Activated CD8-positive, alpha-beta T cell treated with anti-CD3 and anti-CD28 coated beads, Interleukin-2, amount 10 ng/mL, durations not matched to agents 7 days and 5 days (primary cell): ENCODE results near the gene RAD51B. TPM values are rescaled to one million over a fixed set of nuclear protein-coding genes. Genes with fewer than 3 reads are reported as not detected.
A peak's percentile ranks its signal among the peaks of the same experiment; 100 is the strongest.

Source experiments
- ATAC-seq: fragments of 150-1000 bp; cut with Tn5 transposase; one replicate; pipeline ENCODE4 v1.10.0; 2021; ENCODE audit warnings: moderate library complexity
- CTCF ChIA-PET: fragments of 350-600 bp; sonication (Branson Sonifier 250); formaldehyde crosslinking; loops from one replicate; lab custom pipeline; 2021; ENCODE audit warnings: antibody characterized with exemption; lab: Charles Lee
- POLR2A ChIA-PET: fragments of 350-600 bp; sonication (Branson Sonifier 250); formaldehyde crosslinking; loops from one replicate; lab custom pipeline; 2021; ENCODE audit warnings: antibody characterized with exemption; lab: Charles Lee
- DNase-seq: peaks from one replicate; pipeline ENCODE4 v3.0.0-alpha.2; 2020
- H3K27ac Mint-ChIP-seq: one replicate; pipeline ENCODE4 v1.8.0; 2021; ENCODE audit warnings: mild to moderate bottlenecking, mixed read lengths
- H3K27me3 Mint-ChIP-seq: one replicate; pipeline ENCODE4 v1.8.0; 2021; ENCODE audit warnings: low read depth, mixed read lengths
- H3K36me3 Mint-ChIP-seq: one replicate; pipeline ENCODE4 v1.8.0; 2021; ENCODE audit warnings: low read depth, mixed read lengths
- H3K4me1 Mint-ChIP-seq: one replicate; pipeline ENCODE4 v1.8.0; 2021; ENCODE audit warnings: low read depth, mixed read lengths
- H3K4me3 Mint-ChIP-seq: one replicate; pipeline ENCODE4 v1.8.0; 2021; ENCODE audit warnings: mild to moderate bottlenecking, mixed read lengths
- H3K9me3 Mint-ChIP-seq: one replicate; pipeline ENCODE4 v1.8.0; 2022; ENCODE audit warnings: mixed read lengths; ENCODE audit not compliant: insufficient read depth
- total RNA-seq, 2 experiments: library from RNA; stranded (reverse); gene quantifications; one replicate each; pipeline ENCODE4 v1.2.3, GENCODE V29; 2021

RAD51B gene
- total RNA-seq, 2 experiments from 2014 or later, result 34.1 to 38.8 TPM

DNA sequence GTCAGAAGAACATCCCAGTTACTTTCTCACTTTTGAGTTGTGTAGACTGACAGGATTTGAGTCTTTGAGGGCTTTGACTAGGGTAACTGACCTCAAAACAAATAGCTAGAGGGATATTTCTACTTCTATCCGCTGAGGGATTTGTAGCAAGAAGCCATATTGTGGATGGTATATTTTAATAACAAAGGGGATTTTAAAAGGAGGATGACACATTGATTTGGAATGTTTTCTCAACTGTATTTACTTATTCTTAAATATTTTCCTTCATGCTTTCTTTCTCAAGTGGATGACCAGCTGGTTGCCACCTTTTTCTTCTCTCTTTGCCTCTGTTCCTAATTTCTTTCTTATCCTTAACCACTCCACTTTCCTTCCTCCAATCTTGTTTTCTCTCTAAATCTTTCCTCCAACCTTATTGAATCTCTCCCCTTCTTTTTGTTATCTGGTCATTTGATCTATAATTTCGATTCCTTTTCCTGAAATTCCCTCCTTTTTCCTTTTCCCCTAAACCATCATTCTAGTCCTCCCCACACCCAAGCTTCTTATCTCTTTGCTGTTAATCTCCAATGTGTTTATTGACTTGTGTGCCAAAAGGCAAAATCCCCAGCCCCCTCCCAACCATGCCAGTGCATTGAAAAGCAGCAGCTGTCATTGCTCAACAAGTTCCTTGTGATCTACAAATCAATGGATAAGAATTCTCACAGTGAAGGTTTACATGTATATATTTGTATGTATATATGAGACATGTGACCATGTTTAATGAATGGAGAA, 411.6 kb downstream of the RAD51B start:
- Mint-ChIP-seq H3K27me3 (no peaks in the 10 kb centered on the region), H3K36me3 (no peaks in the 10 kb centered on the region), H3K4me3 (no peak overlapping the region), H3K27ac (no peak overlapping the region), H3K4me1 (no peaks in the 10 kb centered on the region), H3K9me3 (no peaks in the 10 kb centered on the region)
- DNase-seq (no peak), ATAC-seq (no peak)
- ChIA-PET CTCF (interaction anchor here (1.2 kb wide), 1 partner anchor 10 kb away, joined by 3 read pairs; no protein-coding TSS in a partner anchor), POLR2A (no interaction called here)

DNA sequence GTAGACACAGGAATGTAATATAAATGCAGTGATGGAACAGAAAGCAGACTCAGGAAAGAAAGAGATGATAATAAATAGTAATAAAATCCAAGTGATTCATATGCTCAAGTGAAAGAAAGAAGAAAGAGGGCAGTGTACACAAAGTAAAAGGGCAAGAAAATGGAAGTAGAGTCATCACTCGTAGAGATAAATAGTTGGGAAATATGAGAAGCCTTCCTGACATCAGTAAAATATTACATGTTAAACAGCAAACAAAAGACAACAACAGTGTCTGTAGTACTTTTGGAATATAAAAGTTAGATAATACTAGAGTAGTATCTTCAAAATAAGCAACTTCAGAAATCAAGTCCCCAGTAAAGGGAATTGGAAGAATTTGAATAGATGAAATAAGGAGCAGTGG, 412.3 kb downstream of the RAD51B start:
- Mint-ChIP-seq H3K27me3 (no peaks in the 10 kb centered on the region), H3K36me3 (no peaks in the 10 kb centered on the region), H3K4me3 (no peak overlapping the region), H3K27ac (no peak overlapping the region), H3K9me3 (no peaks in the 10 kb centered on the region), H3K4me1 (no peaks in the 10 kb centered on the region)
- no peak for ATAC-seq
- ChIA-PET POLR2A (no interaction called here), CTCF (no interaction called here)
- no peak for DNase-seq

DNA sequence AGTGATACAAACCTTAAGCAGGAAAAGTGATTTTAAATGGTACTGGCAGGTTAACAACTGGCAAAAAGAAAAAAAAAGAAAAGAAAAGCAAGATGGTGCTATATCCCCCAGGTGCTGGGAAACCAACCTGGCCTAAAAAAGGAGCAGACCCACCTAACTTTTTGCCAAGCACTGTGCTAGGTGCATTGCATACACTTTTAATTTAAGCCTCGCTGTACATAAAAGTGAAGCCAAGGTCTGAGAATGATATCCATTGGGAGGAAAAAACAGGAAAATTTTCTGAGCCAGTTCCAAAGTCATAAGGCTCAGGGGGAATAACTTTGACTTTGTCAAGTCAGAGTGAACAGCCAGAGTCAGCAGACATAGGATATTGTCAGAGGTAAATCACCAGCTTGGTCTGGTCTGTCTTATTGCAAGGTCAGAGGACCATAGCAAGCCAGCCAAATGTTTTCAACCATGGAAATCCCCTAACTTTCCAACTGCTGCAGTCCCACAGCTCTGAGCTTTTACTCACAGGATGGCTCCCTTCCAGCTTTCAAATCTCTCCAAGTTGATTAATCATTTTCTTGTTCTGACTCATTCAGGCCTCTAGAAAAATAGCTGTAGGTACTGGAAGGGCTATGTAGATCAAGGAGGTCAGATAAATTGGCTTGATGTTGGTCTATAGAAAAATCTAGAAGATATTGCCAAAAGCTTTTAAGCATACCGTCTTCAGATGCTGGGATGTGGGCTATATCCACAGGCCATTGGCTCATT, 412.9 kb downstream of the RAD51B start:
- no peaks in the 10 kb centered on the region for H3K9me3 Mint-ChIP-seq
- CTCF ChIA-PET, result interaction anchor here (0.9 to 1.6 kb wide), 2 partner anchors 14 to 584 kb away, joined by 3 read pairs; no protein-coding TSS in a partner anchor
- no peak for DNase-seq
- peak; percentile 58 for ATAC-seq
- no peak overlapping the region for H3K27ac Mint-ChIP-seq
- POLR2A ChIA-PET, result interaction anchor here (0.5 kb wide), 1 partner anchor 597 kb away, joined by 4 read pairs; no protein-coding TSS in a partner anchor
- H3K4me1 Mint-ChIP-seq, result no peaks in the 10 kb centered on the region
- H3K36me3 Mint-ChIP-seq, result no peaks in the 10 kb centered on the region
- no peaks in the 10 kb centered on the region for H3K27me3 Mint-ChIP-seq
- no peak overlapping the region for H3K4me3 Mint-ChIP-seq

DNA sequence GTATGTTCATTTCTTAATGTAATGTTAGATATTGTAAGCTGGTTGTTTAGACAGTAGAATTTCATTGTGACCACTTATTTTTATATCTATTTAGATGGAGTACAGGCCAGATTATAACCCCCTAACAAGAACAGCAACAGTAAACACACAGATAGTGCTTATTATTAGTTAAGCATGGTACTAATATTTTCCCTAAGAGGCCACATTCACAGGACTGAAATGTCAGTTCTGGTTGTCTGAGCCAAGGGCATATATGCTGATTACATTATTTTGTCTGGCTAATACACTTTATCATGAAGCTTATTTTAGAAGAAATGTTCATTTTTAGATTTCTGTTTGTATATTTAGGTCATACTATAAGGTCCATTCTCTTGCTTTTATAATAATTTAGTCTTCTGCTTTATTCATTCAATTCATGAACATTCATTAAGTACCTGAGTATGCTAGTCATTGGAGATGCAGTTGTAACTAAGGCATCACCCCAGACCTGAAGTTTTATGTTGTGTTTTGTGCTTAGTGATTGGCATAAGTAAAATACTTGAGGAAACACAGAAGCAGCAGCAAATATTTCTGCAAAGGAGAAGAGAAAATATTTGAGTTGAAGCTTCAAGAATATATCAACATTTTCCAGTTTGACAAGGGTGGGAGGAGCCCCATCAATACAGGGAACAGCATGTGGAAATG, 413.7 kb downstream of the RAD51B start:
- POLR2A ChIA-PET, result no interaction called here
- Mint-ChIP-seq H3K27me3 (no peaks in the 10 kb centered on the region), H3K4me3 (no peak overlapping the region), H3K4me1 (no peaks in the 10 kb centered on the region), H3K9me3 (no peaks in the 10 kb centered on the region), H3K27ac (no peak overlapping the region), H3K36me3 (no peaks in the 10 kb centered on the region)
- no peak for ATAC-seq
- DNase-seq, result no peak
- CTCF ChIA-PET, result interaction anchor here (0.9 to 1.6 kb wide), 2 partner anchors 13 to 583 kb away, joined by 3 read pairs; no protein-coding TSS in a partner anchor

DNA sequence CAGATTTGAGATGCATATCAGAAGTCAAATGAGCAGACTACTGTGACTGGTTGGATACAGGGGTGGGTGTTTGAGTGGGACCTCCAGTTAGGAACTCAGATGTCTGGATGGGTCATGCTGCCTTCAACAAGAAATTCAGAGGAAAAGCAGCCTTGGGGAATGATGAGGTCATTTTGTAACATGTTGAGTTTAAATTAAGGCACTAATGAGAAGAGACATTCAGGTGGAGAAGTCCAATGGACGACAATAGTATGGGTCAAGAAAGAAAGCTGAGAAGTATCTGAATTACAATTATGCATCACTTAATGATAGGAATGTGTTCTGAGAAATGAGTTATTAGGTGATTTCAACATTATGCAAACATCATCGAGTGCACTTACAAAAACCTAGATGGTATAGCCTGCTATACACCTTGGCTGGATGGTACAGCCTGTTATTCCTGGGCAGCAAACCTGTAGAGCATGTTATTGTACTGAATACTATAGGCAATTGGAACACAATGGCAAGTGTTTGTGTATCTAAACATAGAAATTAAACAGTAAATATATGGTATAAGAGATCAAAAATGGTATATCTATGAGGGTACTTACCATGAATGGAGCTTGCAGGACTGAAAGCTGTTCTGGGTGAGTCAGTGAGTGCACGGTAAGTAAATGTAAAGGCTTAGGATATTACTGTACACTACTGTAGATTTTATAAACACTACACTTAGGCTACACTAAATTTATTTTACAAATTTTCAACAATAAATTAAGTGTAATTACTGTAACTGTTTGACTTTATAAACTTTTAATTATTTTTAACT, 414.7 kb downstream of the RAD51B start:
- Mint-ChIP-seq H3K27me3 (no peaks in the 10 kb centered on the region), H3K9me3 (no peaks in the 10 kb centered on the region), H3K4me1 (peaks cover 3% of the 10 kb centered on the region), H3K36me3 (no peaks in the 10 kb centered on the region), H3K4me3 (no peak overlapping the region), H3K27ac (no peak overlapping the region)
- ATAC-seq (no peak), DNase-seq (no peak)
- ChIA-PET CTCF (interaction anchor here (0.6 to 1.6 kb wide), 2 partner anchors 12 to 136 kb away, joined by 3 read pairs; no protein-coding TSS in a partner anchor), POLR2A (interaction anchor here (0.7 kb wide), 1 partner anchor 11 kb away, joined by 3 read pairs; no protein-coding TSS in a partner anchor)

DNA sequence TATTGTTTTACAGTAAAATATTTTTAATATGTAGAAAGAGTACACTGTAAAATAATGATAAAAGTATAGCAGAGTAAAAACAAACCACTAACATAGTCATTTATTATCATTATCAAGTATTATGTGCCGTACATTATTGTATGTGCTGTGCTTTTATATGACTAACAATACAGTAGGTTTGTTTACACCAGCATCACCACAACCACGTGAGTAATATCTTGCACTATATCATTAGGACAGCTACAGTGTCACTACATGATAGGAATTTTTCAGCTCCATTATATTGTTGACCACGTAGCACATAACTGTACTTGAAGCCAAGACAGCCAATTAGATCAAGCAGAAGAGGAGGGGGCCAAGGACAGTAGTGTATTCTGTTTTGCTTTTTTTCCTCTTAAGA, 415.4 kb downstream of the RAD51B start:
- ChIA-PET CTCF (no interaction called here), POLR2A (interaction anchor here (0.7 kb wide), 1 partner anchor 11 kb away, joined by 3 read pairs; no protein-coding TSS in a partner anchor)
- Mint-ChIP-seq H3K9me3 (no peaks in the 10 kb centered on the region), H3K27ac (no peak overlapping the region), H3K4me1 (peaks cover 3% of the 10 kb centered on the region), H3K27me3 (no peaks in the 10 kb centered on the region), H3K4me3 (no peak overlapping the region), H3K36me3 (no peaks in the 10 kb centered on the region)
- no peak for DNase-seq
- no peak for ATAC-seq

DNA sequence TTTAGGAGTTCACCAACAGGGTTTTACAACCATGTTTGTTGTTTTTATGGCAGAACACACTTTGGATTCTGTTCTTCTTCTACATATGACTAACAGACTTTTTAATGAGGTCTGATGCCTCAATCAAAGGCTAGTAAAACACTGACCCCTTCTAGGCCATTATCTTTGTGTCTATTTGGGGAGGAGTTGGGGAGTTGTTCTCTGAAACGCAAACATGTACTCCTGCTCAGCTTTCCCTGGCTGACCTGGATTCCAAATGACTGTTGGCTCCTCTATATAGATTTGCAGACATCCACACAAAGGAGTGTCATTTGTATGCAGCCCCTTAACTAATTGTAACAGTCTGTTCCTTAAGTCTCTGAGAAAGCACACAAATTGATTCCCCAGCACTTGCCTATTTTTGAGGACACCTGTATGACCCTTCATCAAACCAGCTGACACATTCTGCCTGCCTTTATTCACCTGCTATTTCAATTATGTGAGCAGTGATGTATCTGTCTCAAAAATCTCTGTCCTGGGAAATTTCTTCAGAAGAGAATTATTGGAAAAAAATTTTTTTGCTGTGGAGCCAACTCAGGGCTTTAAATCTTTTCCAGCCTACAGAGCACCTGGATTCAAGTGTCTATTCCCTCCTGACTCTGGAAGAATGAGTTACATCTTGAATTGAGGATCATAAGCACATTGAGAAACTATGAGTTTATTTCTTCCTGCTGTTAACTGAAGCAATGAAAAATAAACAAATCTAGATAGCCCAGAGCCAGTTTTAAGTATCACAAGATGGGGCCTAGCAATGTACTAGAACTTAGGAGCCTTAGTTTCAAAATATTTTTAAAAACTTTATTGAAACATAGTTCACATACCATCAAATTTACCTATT, 417.2 kb downstream of the RAD51B start:
- POLR2A ChIA-PET, result interaction anchor here (1.1 kb wide), 1 partner anchor 23 kb away, joined by 3 read pairs; no protein-coding TSS in a partner anchor

GRCh38 chr14:68238551-68238950, 419.0 kb downstream of the RAD51B start:
- ATAC-seq (no peak), DNase-seq (no peak)
- H3K36me3 Mint-ChIP-seq, result no peaks in the 10 kb centered on the region
- no peak overlapping the region for H3K27ac Mint-ChIP-seq
- CTCF ChIA-PET, result interaction anchor here (0.8 kb wide), 1 partner anchor 606 kb away, joined by 3 read pairs; no protein-coding TSS in a partner anchor
- POLR2A ChIA-PET, result no interaction called here
- no peaks in the 10 kb centered on the region for H3K27me3 Mint-ChIP-seq
- H3K9me3 Mint-ChIP-seq, result no peaks in the 10 kb centered on the region
- H3K4me1 Mint-ChIP-seq, result peaks cover 3% of the 10 kb centered on the region
- no peak overlapping the region for H3K4me3 Mint-ChIP-seq

More for the DNA sequence above, 417.2 kb downstream of the RAD51B start:
- Mint-ChIP-seq H3K36me3 (no peaks in the 10 kb centered on the region), H3K4me1 (peaks cover 3% of the 10 kb centered on the region), H3K27ac (no peak overlapping the region), H3K4me3 (no peak overlapping the region), H3K9me3 (no peaks in the 10 kb centered on the region), H3K27me3 (no peaks in the 10 kb centered on the region)
- ATAC-seq (no peak), DNase-seq (no peak)
- CTCF ChIA-PET, result no interaction called here

DNA sequence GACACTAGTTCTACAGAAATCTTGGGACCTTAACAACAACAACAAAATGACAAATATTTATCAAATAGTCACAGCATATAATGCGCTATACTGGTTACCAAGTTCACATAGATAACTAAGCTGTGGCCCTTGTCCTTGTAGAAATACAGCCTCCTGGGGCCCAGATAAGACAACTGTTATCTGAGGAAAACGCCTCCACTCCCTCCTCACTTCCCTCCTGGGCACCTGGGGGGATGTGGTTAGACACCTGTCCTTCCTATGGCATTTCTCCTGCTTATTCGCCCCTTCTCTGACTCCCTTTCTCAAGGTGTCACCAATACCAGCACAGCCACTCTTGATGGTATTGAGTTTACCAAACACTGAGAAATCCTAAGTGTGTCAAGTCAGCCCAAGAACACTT, 419.4 kb downstream of the RAD51B start:
- no peak overlapping the region for H3K27ac Mint-ChIP-seq
- peaks cover 3% of the 10 kb centered on the region for H3K4me1 Mint-ChIP-seq
- H3K4me3 Mint-ChIP-seq, result no peak overlapping the region
- ATAC-seq, result no peak
- H3K27me3 Mint-ChIP-seq, result no peaks in the 10 kb centered on the region
- H3K36me3 Mint-ChIP-seq, result no peaks in the 10 kb centered on the region
- H3K9me3 Mint-ChIP-seq, result no peaks in the 10 kb centered on the region
- ChIA-PET POLR2A (no interaction called here), CTCF (no interaction called here)
- no peak for DNase-seq

GRCh38 chr14:68239988-68240771, 420.6 kb downstream of the RAD51B start:
- no peak for ATAC-seq
- Mint-ChIP-seq H3K9me3 (no peaks in the 10 kb centered on the region), H3K36me3 (no peaks in the 10 kb centered on the region), H3K27me3 (no peaks in the 10 kb centered on the region), H3K4me1 (peaks cover 3% of the 10 kb centered on the region), H3K4me3 (no peak overlapping the region), H3K27ac (no peak overlapping the region)
- no peak for DNase-seq
- ChIA-PET CTCF (interaction anchor here (0.9 to 1.7 kb wide), 4 partner anchors 9 to 295 kb away, joined by 3 to 5 read pairs (median 3); no protein-coding TSS in a partner anchor), POLR2A (interaction anchor here (0.6 kb wide), 1 partner anchor 498 kb away, joined by 3 read pairs; no protein-coding TSS in a partner anchor)
